Measurements from ENCODE around the gene MTFR2. TPM values are rescaled to one million over a fixed set of nuclear protein-coding genes. Genes with fewer than 3 reads are reported as not detected.
A peak's percentile ranks its signal among the peaks of the same experiment; 100 is the strongest.

MTFR2 gene
- total RNA-seq (2014; rRNA removed; shearing (Covaris generic)), result 2.6 and 5.7 TPM in 2 replicates

- peak within 1 kb of the TSS; percentile 74 for H3K4me3 ChIP-seq (ENCODE audit: insufficient read depth, low read depth, low read length)
- no peaks in the 10 kb centered on the region for H3K36me3 ChIP-seq (replicated peaks; ENCODE audit: control insufficient read depth, insufficient read depth, low read length)
- no peaks in the 10 kb centered on the region for H3K27me3 ChIP-seq (ENCODE audit: control insufficient read depth, insufficient read depth, low read length)
- peak; percentile 90 for DNase-seq
Measured at GRCh38 chr6:136249811-136250685, at the start of gene MTFR2. Gene MTFR2, minus strand, starts transcription at chr6:136250311. Its CDS starts 1,212 bp downstream, at chr6:136249099.

- H3K4me3 ChIP-seq (ENCODE audit: insufficient read depth, low read depth, low read length), result no peak overlapping the region
Measured at GRCh38 chr6:136294621-136295020, 44.5 kb upstream of the MTFR2 start.

GRCh38 chr6:136290410-136291010, 40.4 kb upstream of the MTFR2 start:
- DNase-seq, result peak; percentile 45
- no peaks in the 10 kb centered on the region for H3K36me3 ChIP-seq (replicated peaks; ENCODE audit: control insufficient read depth, insufficient read depth, low read length)
- H3K27me3 ChIP-seq (ENCODE audit: control insufficient read depth, insufficient read depth, low read length), result no peaks in the 10 kb centered on the region
- H3K4me3 ChIP-seq (ENCODE audit: insufficient read depth, low read depth, low read length), result peak overlapping the region; percentile 81

More at GRCh38 chr6:136294621-136295020, 44.5 kb upstream of the MTFR2 start:
- Histone ChIP-seq H3K27me3 (ENCODE audit: control insufficient read depth, insufficient read depth, low read length) (no peaks in the 10 kb centered on the region), H3K36me3 (replicated peaks; ENCODE audit: control insufficient read depth, insufficient read depth, low read length) (no peaks in the 10 kb centered on the region)
- no peak for DNase-seq

- Histone ChIP-seq H3K27me3 (ENCODE audit: control insufficient read depth, insufficient read depth, low read length) (no peaks in the 10 kb centered on the region), H3K4me3 (ENCODE audit: insufficient read depth, low read depth, low read length) (peak within 1 kb of the TSS; percentile 81), H3K36me3 (replicated peaks; ENCODE audit: control insufficient read depth, insufficient read depth, low read length) (no peaks in the 10 kb centered on the region; the same call in 1 of the 2 replicates)
- DNase-seq, result peak; percentile 92
Measured at GRCh38 chr6:136289579-136290409, 39.7 kb upstream of the MTFR2 start, which contains the start of gene BCLAF1. Gene BCLAF1, minus strand, starts transcription at chr6:136289846. Its CDS starts 9,980 bp downstream, at chr6:136279866.

- no peaks in the 10 kb centered on the region; the same call in 1 of the 2 replicates for H3K36me3 ChIP-seq (replicated peaks; ENCODE audit: control insufficient read depth, insufficient read depth, low read length)
- H3K4me3 ChIP-seq (ENCODE audit: insufficient read depth, low read depth, low read length), result peak overlapping the region; percentile 81
- peak; percentile 88 for DNase-seq
Measured at GRCh38 chr6:136289327-136289578, 39.1 kb upstream of the MTFR2 start.

GRCh38 chr6:136288566-136289326, 38.6 kb upstream of the MTFR2 start:
- H3K27me3 ChIP-seq (ENCODE audit: control insufficient read depth, insufficient read depth, low read length), result no peaks in the 10 kb centered on the region
- peak overlapping the region; percentile 81 for H3K4me3 ChIP-seq (ENCODE audit: insufficient read depth, low read depth, low read length)
- peak; percentile 75 for DNase-seq
- H3K36me3 ChIP-seq (replicated peaks; ENCODE audit: control insufficient read depth, insufficient read depth, low read length), result no peaks in the 10 kb centered on the region; the same call in 1 of the 2 replicates

More at GRCh38 chr6:136289327-136289578, 39.1 kb upstream of the MTFR2 start:
- no peaks in the 10 kb centered on the region for H3K27me3 ChIP-seq (ENCODE audit: control insufficient read depth, insufficient read depth, low read length)

GRCh38 chr6:136284909-136285308, 34.8 kb upstream of the MTFR2 start:
- H3K36me3 ChIP-seq (replicated peaks; ENCODE audit: control insufficient read depth, insufficient read depth, low read length), result peaks cover 2% of the 10 kb centered on the region; the same call in 1 of the 2 replicates
- no peaks in the 10 kb centered on the region for H3K27me3 ChIP-seq (ENCODE audit: control insufficient read depth, insufficient read depth, low read length)
- DNase-seq, result no peak
- H3K4me3 ChIP-seq (ENCODE audit: insufficient read depth, low read depth, low read length), result no peak overlapping the region

GRCh38 chr6:136282906-136283305, 32.8 kb upstream of the MTFR2 start:
- H3K4me3 ChIP-seq (ENCODE audit: insufficient read depth, low read depth, low read length), result no peak overlapping the region
- no peak for DNase-seq
- H3K36me3 ChIP-seq (replicated peaks; ENCODE audit: control insufficient read depth, insufficient read depth, low read length), result peaks cover 3% of the 10 kb centered on the region
- H3K27me3 ChIP-seq (ENCODE audit: control insufficient read depth, insufficient read depth, low read length), result no peaks in the 10 kb centered on the region

GRCh38 chr6:136280032-136280609, 30.0 kb upstream of the MTFR2 start:
- Histone ChIP-seq H3K27me3 (ENCODE audit: control insufficient read depth, insufficient read depth, low read length) (no peaks in the 10 kb centered on the region), H3K4me3 (ENCODE audit: insufficient read depth, low read depth, low read length) (no peak overlapping the region), H3K36me3 (replicated peaks; ENCODE audit: control insufficient read depth, insufficient read depth, low read length) (peaks cover 13% of the 10 kb centered on the region)
- no peak for DNase-seq

GRCh38 chr6:136274062-136274461, 24.0 kb upstream of the MTFR2 start:
- peaks cover 38% of the 10 kb centered on the region for H3K36me3 ChIP-seq (replicated peaks; ENCODE audit: control insufficient read depth, insufficient read depth, low read length)
- no peak for DNase-seq
- H3K4me3 ChIP-seq (ENCODE audit: insufficient read depth, low read depth, low read length), result no peak overlapping the region
- H3K27me3 ChIP-seq (ENCODE audit: control insufficient read depth, insufficient read depth, low read length), result no peaks in the 10 kb centered on the region

GRCh38 chr6:136265101-136265500, 15.0 kb upstream of the MTFR2 start:
- H3K36me3 ChIP-seq (replicated peaks; ENCODE audit: control insufficient read depth, insufficient read depth, low read length), result peaks cover 30% of the 10 kb centered on the region
- no peaks in the 10 kb centered on the region for H3K27me3 ChIP-seq (ENCODE audit: control insufficient read depth, insufficient read depth, low read length)
- no peak for DNase-seq
- H3K4me3 ChIP-seq (ENCODE audit: insufficient read depth, low read depth, low read length), result no peak overlapping the region

- Histone ChIP-seq H3K4me3 (ENCODE audit: insufficient read depth, low read depth, low read length) (no peak overlapping the region), H3K27me3 (ENCODE audit: control insufficient read depth, insufficient read depth, low read length) (no peaks in the 10 kb centered on the region), H3K36me3 (replicated peaks; ENCODE audit: control insufficient read depth, insufficient read depth, low read length) (peaks cover 22% of the 10 kb centered on the region)
- no peak for DNase-seq
Measured at GRCh38 chr6:136262940-136263339, 12.8 kb upstream of the MTFR2 start.

- DNase-seq, result no peak
- H3K36me3 ChIP-seq (replicated peaks; ENCODE audit: control insufficient read depth, insufficient read depth, low read length), result peaks cover 4% of the 10 kb centered on the region
- H3K4me3 ChIP-seq (ENCODE audit: insufficient read depth, low read depth, low read length), result no peak overlapping the region
- H3K27me3 ChIP-seq (ENCODE audit: control insufficient read depth, insufficient read depth, low read length), result no peaks in the 10 kb centered on the region
Measured at GRCh38 chr6:136254851-136255466, 4.8 kb upstream of the MTFR2 start.

All from H7 (cell line).